Measurements from ENCODE around the gene ZNF598.

The ZNF598 gene

DNA sequence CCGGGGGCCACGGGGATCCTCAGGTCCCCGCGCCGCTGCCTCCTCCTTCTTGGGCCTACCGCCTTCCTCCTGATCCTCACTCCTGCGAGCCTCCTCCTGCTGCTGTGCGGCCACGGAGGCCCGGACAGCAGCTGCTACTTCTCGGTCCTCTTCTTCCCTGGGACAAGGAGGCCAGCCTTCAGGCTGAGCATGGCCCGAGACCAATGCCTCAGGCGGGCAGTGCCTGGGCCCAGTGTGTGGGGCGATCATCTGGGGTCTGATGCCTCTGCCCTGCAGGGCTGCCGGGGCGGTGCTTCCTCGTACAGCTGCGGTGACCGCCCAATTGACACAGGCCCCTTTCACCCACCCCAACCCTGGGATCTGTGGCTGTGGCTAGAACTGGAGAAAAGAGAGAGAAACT, 8.6 kb downstream of the ZNF598 start:
- Histone ChIP-seq H3K4me2 (ENCODE audit: insufficient read depth, low read length, poor library complexity, severe bottlenecking) (no peak overlapping the region), H2BK5ac (ENCODE audit: low read length) (no peak overlapping the region), H2AK5ac (ENCODE audit: low read depth, low read length) (no peak overlapping the region), H3K4me1 (ENCODE audit: control insufficient read depth in 2 of 2, insufficient read depth in 1 of 2, low read depth in 1 of 2, low read length in 2 of 2) (peaks cover 11 to 13% of the 10 kb centered on the region in 2 donors), H2BK120ac (ENCODE audit: low read depth, low read length) (no peak overlapping the region), H3K27me3 (ENCODE audit: control insufficient read depth in 3 of 3, insufficient read depth in 3 of 3, low read depth in 1 of 3, low read length in 3 of 3) (no peaks in the 10 kb centered on the region), H3K27ac (replicated peaks; ENCODE audit: low read length) (no peak overlapping the region), H4K8ac (ENCODE audit: low read depth, low read length) (no peak overlapping the region), H3K36me3 (replicated peaks in 1 of 2; ENCODE audit: control insufficient read depth in 2 of 2, insufficient read depth in 2 of 2, low read length in 2 of 2) (peaks cover 41 to 73% of the 10 kb centered on the region in 2 donors), H2BK15ac (ENCODE audit: low read length) (no peak overlapping the region), H3K4ac (ENCODE audit: low read length) (no peak overlapping the region), H2AFZ (ENCODE audit: low read length) (no peak overlapping the region), H2BK12ac (ENCODE audit: low read length) (no peak overlapping the region), H3K14ac (ENCODE audit: low read length) (no peak overlapping the region), H3K23ac (ENCODE audit: low read depth, low read length, poor library complexity) (no peak overlapping the region), H3K18ac (ENCODE audit: low read length) (no peak overlapping the region), H3K79me1 (ENCODE audit: low read depth, low read length) (peaks cover 28% of the 10 kb centered on the region), H3K9me3 (replicated peaks in 1 of 2; ENCODE audit: control insufficient read depth in 2 of 2, insufficient read depth in 1 of 2, low read depth in 1 of 2, low read length in 2 of 2) (no peaks in the 10 kb centered on the region), H4K91ac (ENCODE audit: low read depth, low read length, poor library complexity) (no peak overlapping the region), H3K9ac (ENCODE audit: low read depth, low read length, poor library complexity) (no peak overlapping the region), H3K4me3 (ENCODE audit: low read length in 2 of 2) (no peak overlapping the region)
- WGBS, 2 donors (ENCODE audit: extremely low coverage in 2 of 2, insufficient read length in 2 of 2, insufficient replicate concordance in 1 of 2), result no CpG with 5 or more reads among the region's 19 CpGs
- DNase-seq (ENCODE audit: low spot score), result no peak

DNA sequence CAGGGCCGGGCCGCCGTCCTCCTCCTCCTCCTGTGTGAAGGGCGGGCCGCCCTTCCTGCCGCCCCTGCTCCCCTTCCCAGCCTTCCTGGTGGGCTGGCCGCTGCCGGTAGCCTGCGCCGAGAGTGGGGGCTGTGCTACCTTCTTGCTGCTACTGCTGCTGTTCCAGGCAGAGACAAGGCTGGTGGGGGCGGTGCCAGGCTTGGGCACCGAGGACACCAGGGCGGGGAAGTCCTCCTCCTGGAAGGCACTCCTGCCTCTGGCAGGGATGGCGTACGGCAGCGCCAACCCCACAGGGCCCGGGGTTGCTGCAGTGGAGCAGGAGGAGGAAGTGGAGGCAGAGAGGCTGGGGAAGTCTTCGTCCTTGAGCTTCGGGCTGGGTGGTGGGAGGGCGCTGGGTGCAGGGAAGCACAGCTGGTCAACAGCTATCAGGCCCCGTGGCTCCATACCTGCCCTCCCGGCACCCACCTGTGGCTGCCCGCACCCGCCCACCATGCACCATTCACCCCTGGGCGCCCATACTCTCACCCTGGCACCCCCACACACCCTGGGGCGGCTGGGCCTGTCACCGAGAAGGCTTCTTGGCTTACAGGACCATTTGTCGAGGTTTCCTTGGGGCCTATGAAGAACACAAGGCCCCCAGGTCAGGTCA, 9.6 kb downstream of the ZNF598 start:
- no peaks in the 10 kb centered on the region for H3K9me3 ChIP-seq (replicated peaks in 1 of 2; ENCODE audit: control insufficient read depth in 2 of 2, insufficient read depth in 1 of 2, low read depth in 1 of 2, low read length in 2 of 2)
- no peak overlapping the region for H3K9ac ChIP-seq (ENCODE audit: low read depth, low read length, poor library complexity)
- peak overlapping the region; percentile 2 for H3K14ac ChIP-seq (ENCODE audit: low read length)
- no peak overlapping the region for H3K4ac ChIP-seq (ENCODE audit: low read length)
- peaks cover 25% of the 10 kb centered on the region for H3K79me1 ChIP-seq (ENCODE audit: low read depth, low read length)
- peaks cover 41 to 73% of the 10 kb centered on the region in 2 donors for H3K36me3 ChIP-seq (replicated peaks in 1 of 2; ENCODE audit: control insufficient read depth in 2 of 2, insufficient read depth in 2 of 2, low read length in 2 of 2)
- H3K4me2 ChIP-seq (ENCODE audit: insufficient read depth, low read length, poor library complexity, severe bottlenecking), result no peak overlapping the region
- H2AK5ac ChIP-seq (ENCODE audit: low read depth, low read length), result no peak overlapping the region
- H3K4me1 ChIP-seq (ENCODE audit: control insufficient read depth in 2 of 2, insufficient read depth in 1 of 2, low read depth in 1 of 2, low read length in 2 of 2), result peaks cover 11 to 13% of the 10 kb centered on the region in 2 donors
- no peak overlapping the region for H2BK15ac ChIP-seq (ENCODE audit: low read length)
- H3K18ac ChIP-seq (ENCODE audit: low read length), result no peak overlapping the region
- no peak overlapping the region for H3K27ac ChIP-seq (replicated peaks; ENCODE audit: low read length)
- H3K27me3 ChIP-seq (ENCODE audit: control insufficient read depth in 3 of 3, insufficient read depth in 3 of 3, low read depth in 1 of 3, low read length in 3 of 3), result no peaks in the 10 kb centered on the region
- no peak overlapping the region for H4K91ac ChIP-seq (ENCODE audit: low read depth, low read length, poor library complexity)
- WGBS, 2 donors (ENCODE audit: extremely low coverage in 2 of 2, insufficient read length in 2 of 2, insufficient replicate concordance in 1 of 2), result no CpG with 5 or more reads among the region's 28 CpGs
- H3K4me3 ChIP-seq (ENCODE audit: low read length in 2 of 2), result no peak overlapping the region
- no peak overlapping the region for H2BK12ac ChIP-seq (ENCODE audit: low read length)
- DNase-seq (ENCODE audit: low spot score), result no peak
- no peak overlapping the region for H2BK5ac ChIP-seq (ENCODE audit: low read length)
- H4K8ac ChIP-seq (ENCODE audit: low read depth, low read length), result no peak overlapping the region
- H2BK120ac ChIP-seq (ENCODE audit: low read depth, low read length), result no peak overlapping the region
- no peak overlapping the region for H2AFZ ChIP-seq (ENCODE audit: low read length)
- peak overlapping the region; percentile 17 for H3K23ac ChIP-seq (ENCODE audit: low read depth, low read length, poor library complexity)

DNA sequence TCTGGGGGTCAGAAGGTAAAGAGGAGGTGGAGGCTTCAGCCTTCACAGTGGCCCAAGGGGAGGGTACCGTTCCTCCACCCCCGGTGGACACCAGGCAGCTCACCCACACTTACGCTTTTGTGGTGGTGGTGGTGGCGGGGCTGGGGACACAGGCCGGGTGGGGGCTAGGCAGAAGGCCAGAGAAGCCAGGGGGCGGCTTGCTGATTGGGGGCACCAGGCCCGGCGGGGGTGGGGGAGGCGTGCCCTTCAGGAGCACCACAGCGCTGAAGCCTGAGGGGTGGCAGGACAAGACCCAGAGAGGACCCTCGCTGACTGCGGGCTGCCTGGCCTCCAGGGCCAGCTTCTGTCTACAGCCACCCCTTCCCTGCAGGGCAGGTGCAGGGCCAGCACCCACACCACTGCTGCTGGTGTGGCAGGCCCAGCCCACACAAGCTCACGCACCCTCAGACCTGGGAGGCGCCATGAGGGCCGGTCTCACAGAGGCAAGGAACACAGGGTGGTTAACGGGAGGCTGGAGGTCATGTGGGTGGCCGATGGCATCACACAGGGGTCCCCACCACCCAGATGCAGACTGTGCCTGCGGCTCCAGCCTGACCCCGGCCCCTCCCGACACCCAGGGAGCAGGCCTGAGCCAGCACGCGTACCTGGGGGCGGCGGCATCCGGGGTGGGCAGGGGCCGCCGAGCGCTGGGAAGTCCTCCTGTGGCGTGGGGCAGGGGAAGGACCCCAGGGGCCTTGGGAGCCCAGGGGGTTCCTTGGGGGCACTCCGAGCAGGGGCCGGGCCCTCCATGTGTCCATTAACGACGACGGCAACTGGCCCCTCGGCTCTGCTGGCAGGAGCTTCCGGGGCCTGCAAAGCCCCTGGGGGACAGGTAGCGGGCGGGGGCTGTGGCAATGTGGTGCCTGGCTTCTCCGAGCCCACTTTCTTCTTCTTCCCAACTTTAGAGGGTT, 10.5 kb downstream of the ZNF598 start:
- Histone ChIP-seq H3K4me2 (ENCODE audit: insufficient read depth, low read length, poor library complexity, severe bottlenecking) (no peak overlapping the region), H3K9me3 (replicated peaks in 1 of 2; ENCODE audit: control insufficient read depth in 2 of 2, insufficient read depth in 1 of 2, low read depth in 1 of 2, low read length in 2 of 2) (no peaks in the 10 kb centered on the region), H3K79me1 (ENCODE audit: low read depth, low read length) (peaks cover 22% of the 10 kb centered on the region), H4K8ac (ENCODE audit: low read depth, low read length) (no peak overlapping the region), H3K4me3 (ENCODE audit: low read length in 2 of 2) (no peak overlapping the region), H4K91ac (ENCODE audit: low read depth, low read length, poor library complexity) (no peak overlapping the region), H3K36me3 (replicated peaks in 1 of 2; ENCODE audit: control insufficient read depth in 2 of 2, insufficient read depth in 2 of 2, low read length in 2 of 2) (peaks cover 41 to 74% of the 10 kb centered on the region in 2 donors), H2AK5ac (ENCODE audit: low read depth, low read length) (no peak overlapping the region), H2BK12ac (ENCODE audit: low read length) (peak overlapping the region; percentile 22), H3K4me1 (ENCODE audit: control insufficient read depth in 2 of 2, insufficient read depth in 1 of 2, low read depth in 1 of 2, low read length in 2 of 2) (peaks cover 4 to 6% of the 10 kb centered on the region in 2 donors), H3K14ac (ENCODE audit: low read length) (no peak overlapping the region), H2BK120ac (ENCODE audit: low read depth, low read length) (no peak overlapping the region), H3K18ac (ENCODE audit: low read length) (peak overlapping the region; percentile 28), H2AFZ (ENCODE audit: low read length) (no peak overlapping the region), H3K23ac (ENCODE audit: low read depth, low read length, poor library complexity) (no peak overlapping the region), H2BK15ac (ENCODE audit: low read length) (no peak overlapping the region), H3K27ac (replicated peaks; ENCODE audit: low read length) (no peak overlapping the region), H2BK5ac (ENCODE audit: low read length) (peak overlapping the region; percentile 39), H3K27me3 (ENCODE audit: control insufficient read depth in 3 of 3, insufficient read depth in 3 of 3, low read depth in 1 of 3, low read length in 3 of 3) (no peaks in the 10 kb centered on the region), H3K4ac (ENCODE audit: low read length) (no peak overlapping the region), H3K9ac (ENCODE audit: low read depth, low read length, poor library complexity) (peak overlapping the region; percentile 21)
- no CpG with 5 or more reads among the region's 39 CpGs for WGBS, 2 donors (ENCODE audit: extremely low coverage in 2 of 2, insufficient read length in 2 of 2, insufficient replicate concordance in 1 of 2)
- no peak for DNase-seq (ENCODE audit: low spot score)

DNA sequence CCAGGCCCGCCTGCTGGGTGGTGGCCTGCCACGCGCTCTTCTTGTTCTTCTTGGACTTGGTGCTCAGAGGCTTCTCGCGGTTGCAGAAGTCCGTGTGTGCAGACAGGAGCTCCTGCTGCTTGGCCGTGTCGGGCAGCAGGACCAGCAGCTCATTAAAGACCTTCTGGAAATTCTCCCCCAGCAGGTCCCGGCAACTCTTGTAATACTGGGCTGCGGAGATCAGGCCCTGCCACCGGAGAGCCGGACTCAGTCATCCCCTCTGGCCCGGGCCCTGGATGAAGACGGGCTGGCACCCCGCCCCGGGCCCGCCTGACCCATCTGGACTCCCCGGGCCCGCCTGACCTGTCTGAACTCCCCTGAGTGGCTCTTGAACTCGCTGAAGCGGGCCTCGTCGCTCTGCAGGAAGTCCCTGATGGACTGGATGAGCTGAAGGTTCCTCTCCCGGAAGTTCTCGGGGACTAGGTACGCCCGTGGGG, 11.2 kb downstream of the ZNF598 start:
- no peak overlapping the region for H3K4ac ChIP-seq (ENCODE audit: low read length)
- no peak for DNase-seq (ENCODE audit: low spot score)
- H4K91ac ChIP-seq (ENCODE audit: low read depth, low read length, poor library complexity), result no peak overlapping the region
- no peak overlapping the region for H2BK15ac ChIP-seq (ENCODE audit: low read length)
- H3K4me1 ChIP-seq (ENCODE audit: control insufficient read depth in 2 of 2, insufficient read depth in 1 of 2, low read depth in 1 of 2, low read length in 2 of 2), result no peaks in the 10 kb centered on the region
- WGBS, 2 donors (ENCODE audit: extremely low coverage in 2 of 2, insufficient read length in 2 of 2, insufficient replicate concordance in 1 of 2), result no CpG with 5 or more reads among the region's 27 CpGs
- no peak overlapping the region for H2AK5ac ChIP-seq (ENCODE audit: low read depth, low read length)
- no peak overlapping the region for H2BK120ac ChIP-seq (ENCODE audit: low read depth, low read length)
- H3K4me2 ChIP-seq (ENCODE audit: insufficient read depth, low read length, poor library complexity, severe bottlenecking), result no peak overlapping the region
- H3K9me3 ChIP-seq (replicated peaks in 1 of 2; ENCODE audit: control insufficient read depth in 2 of 2, insufficient read depth in 1 of 2, low read depth in 1 of 2, low read length in 2 of 2), result no peaks in the 10 kb centered on the region
- H4K8ac ChIP-seq (ENCODE audit: low read depth, low read length), result no peak overlapping the region
- H3K79me1 ChIP-seq (ENCODE audit: low read depth, low read length), result peaks cover 18% of the 10 kb centered on the region
- peaks cover 41 to 70% of the 10 kb centered on the region in 2 donors for H3K36me3 ChIP-seq (replicated peaks in 1 of 2; ENCODE audit: control insufficient read depth in 2 of 2, insufficient read depth in 2 of 2, low read length in 2 of 2)
- no peak overlapping the region for H2BK12ac ChIP-seq (ENCODE audit: low read length)
- H3K9ac ChIP-seq (ENCODE audit: low read depth, low read length, poor library complexity), result no peak overlapping the region
- H3K18ac ChIP-seq (ENCODE audit: low read length), result no peak overlapping the region
- H3K23ac ChIP-seq (ENCODE audit: low read depth, low read length, poor library complexity), result no peak overlapping the region
- H3K4me3 ChIP-seq (ENCODE audit: low read length in 2 of 2), result no peak overlapping the region
- peaks cover 0 to 4% (median 0%) of the 10 kb centered on the region in 3 experiments for H3K27me3 ChIP-seq (ENCODE audit: control insufficient read depth in 3 of 3, insufficient read depth in 3 of 3, low read depth in 1 of 3, low read length in 3 of 3)
- no peak overlapping the region for H2AFZ ChIP-seq (ENCODE audit: low read length)
- no peak overlapping the region for H2BK5ac ChIP-seq (ENCODE audit: low read length)
- H3K27ac ChIP-seq (replicated peaks; ENCODE audit: low read length), result no peak overlapping the region
- no peak overlapping the region for H3K14ac ChIP-seq (ENCODE audit: low read length)
